ENCODE data around the gene LRGUK. TPM values are rescaled to one million over a fixed set of nuclear protein-coding genes. Genes with fewer than 3 reads are reported as not detected.

Gene LRGUK
- polyA plus RNA-seq, 1 experiment: not detected

DNA sequence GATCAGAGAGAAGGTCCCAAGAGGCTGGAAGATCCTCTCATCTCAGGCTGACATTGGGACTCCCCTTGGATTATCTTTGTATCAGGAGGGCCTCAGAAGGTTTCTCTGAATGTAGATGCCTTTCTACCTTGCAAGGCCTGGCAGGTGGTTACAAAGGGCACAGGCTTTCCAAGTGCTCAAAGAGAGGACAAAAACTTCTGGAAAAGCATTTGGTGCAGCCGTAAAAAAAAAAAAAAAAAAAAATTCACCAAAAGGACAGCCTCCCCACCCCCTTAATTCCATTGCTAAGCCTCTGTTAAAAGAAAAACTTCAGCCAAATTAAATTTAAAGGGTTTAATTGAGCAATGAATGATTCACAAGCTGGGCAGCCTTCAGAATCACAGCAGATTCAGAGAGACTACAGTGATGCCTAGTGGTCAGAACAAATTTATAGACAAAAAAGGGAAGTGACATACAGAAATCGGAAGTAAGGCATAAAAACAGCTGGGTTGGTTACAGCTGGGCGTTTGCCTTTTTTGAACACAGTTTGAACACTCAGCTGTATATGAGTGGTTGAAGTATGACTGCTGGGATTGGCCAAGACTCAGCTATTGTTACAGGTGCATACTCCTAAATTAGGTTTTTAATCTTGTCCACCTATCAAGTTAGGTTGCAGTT, 42.5 kb upstream of the LRGUK start:
- Histone ChIP-seq H3K27me3 (ENCODE audit: control insufficient read depth, insufficient read depth, low read length) (no peaks in the 10 kb centered on the region), H3K4me3 (ENCODE audit: low read depth, low read length) (no peak overlapping the region), H3K36me3 (ENCODE audit: control insufficient read depth, insufficient read depth, low read length) (no peaks in the 10 kb centered on the region)
- POLR2A ChIA-PET: no interaction called here
- no peak for TF ChIP-seq CTCF (IDR thresholded peaks at IDR 0.05; ENCODE audit: insufficient read depth, low read depth, low read length)
- CTCF ChIA-PET: no interaction called here
- DNase-seq (ENCODE audit: low read depth): no peak

DNA sequence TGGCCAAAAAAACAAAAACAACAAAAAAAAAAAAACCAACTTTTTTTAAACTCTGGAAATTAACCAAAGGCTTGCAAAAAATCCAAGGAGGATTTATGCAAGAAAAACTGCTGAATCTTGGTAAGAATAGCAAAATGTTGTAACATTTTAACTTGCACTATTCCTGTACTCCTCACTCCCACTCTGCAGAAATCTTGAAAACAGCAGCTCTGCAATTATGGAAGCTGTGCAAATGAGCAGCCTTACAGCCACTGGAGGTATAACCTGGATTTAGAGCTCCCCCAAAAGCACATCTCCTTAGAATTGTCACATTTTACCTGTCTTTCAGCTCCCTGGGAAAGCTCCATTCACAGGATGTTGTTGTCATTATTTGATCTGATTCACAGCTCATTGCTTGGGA, 41.8 kb upstream of the LRGUK start:
- CTCF ChIA-PET: interaction anchor here (0.9 kb wide), 1 partner anchor 55 kb away, joined by 4 read pairs; no protein-coding TSS in a partner anchor
- Histone ChIP-seq H3K4me3 (ENCODE audit: low read depth, low read length) (no peak overlapping the region), H3K36me3 (ENCODE audit: control insufficient read depth, insufficient read depth, low read length) (no peaks in the 10 kb centered on the region), H3K27me3 (ENCODE audit: control insufficient read depth, insufficient read depth, low read length) (no peaks in the 10 kb centered on the region)
- POLR2A ChIA-PET: no interaction called here
- no peak for DNase-seq (ENCODE audit: low read depth)
- TF ChIP-seq CTCF (IDR thresholded peaks at IDR 0.05; ENCODE audit: insufficient read depth, low read depth, low read length): no peak

DNA sequence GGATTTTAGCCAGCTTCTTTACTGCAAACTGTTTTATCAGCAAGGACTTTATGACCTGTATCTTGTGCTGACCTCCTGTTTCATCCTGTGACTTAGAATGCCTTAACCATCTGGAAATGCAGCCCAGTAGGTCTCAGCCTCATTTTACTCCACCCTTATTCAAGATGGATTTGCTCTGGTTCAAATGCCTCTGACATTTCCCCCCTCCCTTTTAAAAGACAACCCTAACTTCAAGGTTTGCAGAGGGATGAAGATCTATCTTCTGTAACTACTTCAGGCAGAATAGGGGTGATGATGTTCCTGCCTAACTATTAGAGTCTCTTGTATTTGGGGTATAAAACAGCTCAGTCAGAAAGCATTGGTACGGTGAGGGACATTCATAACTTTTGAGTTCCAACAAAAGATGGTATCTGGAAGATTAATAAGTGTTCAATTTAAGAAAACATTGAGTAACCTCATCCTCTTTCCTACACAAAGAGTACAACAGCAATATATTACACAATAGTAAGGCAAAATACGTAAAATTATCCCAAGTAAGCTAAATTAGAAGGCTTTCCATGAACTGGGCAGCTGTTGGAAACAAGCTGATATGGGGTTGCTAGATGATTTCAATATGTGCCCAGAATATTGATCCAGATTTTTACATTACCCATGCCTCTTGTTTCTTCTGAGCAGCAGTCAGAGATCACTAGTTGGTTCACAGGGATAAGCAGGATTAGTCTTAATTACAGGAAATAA, 40.0 kb upstream of the LRGUK start:
- Histone ChIP-seq H3K4me3 (ENCODE audit: low read depth, low read length) (no peak overlapping the region), H3K36me3 (ENCODE audit: control insufficient read depth, insufficient read depth, low read length) (no peaks in the 10 kb centered on the region), H3K27me3 (ENCODE audit: control insufficient read depth, insufficient read depth, low read length) (no peaks in the 10 kb centered on the region)
- no peak for DNase-seq (ENCODE audit: low read depth)
- TF ChIP-seq CTCF (IDR thresholded peaks at IDR 0.05; ENCODE audit: insufficient read depth, low read depth, low read length): no peak
- CTCF ChIA-PET: no interaction called here
- POLR2A ChIA-PET: no interaction called here

- POLR2A ChIA-PET: no interaction called here
- Histone ChIP-seq H3K27me3 (ENCODE audit: control insufficient read depth, insufficient read depth, low read length) (no peaks in the 10 kb centered on the region), H3K36me3 (ENCODE audit: control insufficient read depth, insufficient read depth, low read length) (no peaks in the 10 kb centered on the region), H3K4me3 (ENCODE audit: low read depth, low read length) (no peak overlapping the region)
- CTCF ChIA-PET: no interaction called here
- DNase-seq (ENCODE audit: low read depth): no peak
- TF ChIP-seq CTCF (IDR thresholded peaks at IDR 0.05; ENCODE audit: insufficient read depth, low read depth, low read length): no peak
These were observed 38.9 kb upstream of the LRGUK start for GRCh38 chr7:134088199-134088598.

GRCh38 chr7:134089446-134089845, 37.7 kb upstream of the LRGUK start:
- Histone ChIP-seq H3K36me3 (ENCODE audit: control insufficient read depth, insufficient read depth, low read length) (no peaks in the 10 kb centered on the region), H3K4me3 (ENCODE audit: low read depth, low read length) (no peak overlapping the region), H3K27me3 (ENCODE audit: control insufficient read depth, insufficient read depth, low read length) (no peaks in the 10 kb centered on the region)
- ChIA-PET CTCF (no interaction called here), POLR2A (no interaction called here)
- no peak for TF ChIP-seq CTCF (IDR thresholded peaks at IDR 0.05; ENCODE audit: insufficient read depth, low read depth, low read length)
- DNase-seq (ENCODE audit: low read depth): no peak
